Ectodermal cell (in vitro differentiated cells): ENCODE measurements around the gene ISLR2.

ENCODE experiments used
- H3K27ac ChIP-seq: 2 replicates; pipeline ENCODE4 v1.7.0; 2013; ENCODE audit warnings: mild to moderate bottlenecking, low read depth, low read length; ENCODE audit not compliant: insufficient read depth, poor library complexity, severe bottlenecking
- H3K27me3 ChIP-seq: 2 replicates; pipeline ENCODE4 v1.7.0; 2013; ENCODE audit warnings: mild to moderate bottlenecking, low read length; ENCODE audit not compliant: insufficient read depth, control insufficient read depth, poor library complexity, severe bottlenecking
- H3K36me3 ChIP-seq: one replicate; pipeline ENCODE4 v1.7.0; 2013; ENCODE audit warnings: low read length; ENCODE audit not compliant: control insufficient read depth, insufficient read depth
- H3K4me1 ChIP-seq: one replicate; pipeline ENCODE4 v1.7.0; 2013; ENCODE audit warnings: low read length; ENCODE audit not compliant: control insufficient read depth, insufficient read depth
- H3K4me3 ChIP-seq: 2 replicates; pipeline ENCODE4 v1.7.0; 2013; ENCODE audit warnings: low read depth, low read length, control low read depth; ENCODE audit not compliant: insufficient read depth
- H3K9me3 ChIP-seq: 2 replicates; pipeline ENCODE4 v1.7.0; 2013; ENCODE audit warnings: mild to moderate bottlenecking, low read length, moderate library complexity; ENCODE audit not compliant: control insufficient read depth
- WGBS, 2 experiments: methylation state at CpG; one replicate each; pipeline ENCODE4 v1.1.7; 2013; ENCODE audit warnings: missing lambda C conversion rate in 2 of 2; 5-methylcytosine and 5-hydroxymethylcytosine counted together

Gene ISLR2

GRCh38 chr15:74178326-74179100 lies 48.1 kb downstream of the ISLR2 start:
- Histone ChIP-seq H3K27me3 (no peaks in the 10 kb centered on the region), H3K4me3 (no peak overlapping the region), H3K9me3 (no peaks in the 10 kb centered on the region), H3K27ac (no peak overlapping the region), H3K36me3 (no peaks in the 10 kb centered on the region), H3K4me1 (peaks cover 27% of the 10 kb centered on the region)
- WGBS, 2 experiments: 92 to 94% methylated on average over 7 of the region's 7 CpGs

DNA sequence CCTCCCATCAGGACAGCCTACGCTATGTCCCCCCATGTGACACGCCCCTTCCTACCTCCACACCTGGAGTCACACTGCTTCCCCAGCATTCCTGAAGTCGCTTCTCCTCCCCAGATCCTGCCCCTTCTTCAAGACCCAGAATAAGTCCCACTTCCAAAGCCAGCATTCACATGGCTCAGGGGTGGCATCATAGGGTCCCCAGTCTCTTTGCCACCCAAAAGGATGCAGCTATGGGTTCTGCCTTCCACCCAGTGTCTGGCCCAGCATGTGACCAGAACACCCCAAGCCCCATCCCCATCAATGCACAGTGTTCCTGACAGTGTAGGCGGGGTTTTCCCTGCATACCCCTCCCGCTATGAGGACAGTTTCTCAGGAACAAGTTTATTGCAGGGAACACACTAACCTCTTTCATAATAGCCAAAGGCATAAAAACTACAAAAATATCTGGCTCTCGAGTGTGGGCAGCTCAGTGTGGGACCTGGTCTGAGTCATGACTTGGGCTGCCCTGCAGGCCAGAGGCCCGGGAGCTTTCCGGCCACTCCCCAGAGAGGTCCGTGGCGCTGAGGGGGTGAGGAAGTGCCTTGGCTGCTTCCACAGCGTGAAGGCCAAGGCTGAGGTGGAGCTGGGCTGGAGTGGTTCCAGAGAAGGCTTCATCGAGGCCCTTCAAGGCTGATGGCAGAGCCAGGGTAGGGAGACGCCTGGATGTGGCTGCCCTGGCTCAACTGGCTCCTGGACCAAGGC lies 48.9 kb downstream of the ISLR2 start:
- Histone ChIP-seq H3K27me3 (no peaks in the 10 kb centered on the region), H3K4me3 (no peak overlapping the region), H3K9me3 (no peaks in the 10 kb centered on the region), H3K27ac (no peak overlapping the region), H3K36me3 (no peaks in the 10 kb centered on the region), H3K4me1 (peaks cover 19% of the 10 kb centered on the region)
- WGBS, 2 experiments: 89 to 91% methylated on average over 13 of the region's 13 CpGs

DNA sequence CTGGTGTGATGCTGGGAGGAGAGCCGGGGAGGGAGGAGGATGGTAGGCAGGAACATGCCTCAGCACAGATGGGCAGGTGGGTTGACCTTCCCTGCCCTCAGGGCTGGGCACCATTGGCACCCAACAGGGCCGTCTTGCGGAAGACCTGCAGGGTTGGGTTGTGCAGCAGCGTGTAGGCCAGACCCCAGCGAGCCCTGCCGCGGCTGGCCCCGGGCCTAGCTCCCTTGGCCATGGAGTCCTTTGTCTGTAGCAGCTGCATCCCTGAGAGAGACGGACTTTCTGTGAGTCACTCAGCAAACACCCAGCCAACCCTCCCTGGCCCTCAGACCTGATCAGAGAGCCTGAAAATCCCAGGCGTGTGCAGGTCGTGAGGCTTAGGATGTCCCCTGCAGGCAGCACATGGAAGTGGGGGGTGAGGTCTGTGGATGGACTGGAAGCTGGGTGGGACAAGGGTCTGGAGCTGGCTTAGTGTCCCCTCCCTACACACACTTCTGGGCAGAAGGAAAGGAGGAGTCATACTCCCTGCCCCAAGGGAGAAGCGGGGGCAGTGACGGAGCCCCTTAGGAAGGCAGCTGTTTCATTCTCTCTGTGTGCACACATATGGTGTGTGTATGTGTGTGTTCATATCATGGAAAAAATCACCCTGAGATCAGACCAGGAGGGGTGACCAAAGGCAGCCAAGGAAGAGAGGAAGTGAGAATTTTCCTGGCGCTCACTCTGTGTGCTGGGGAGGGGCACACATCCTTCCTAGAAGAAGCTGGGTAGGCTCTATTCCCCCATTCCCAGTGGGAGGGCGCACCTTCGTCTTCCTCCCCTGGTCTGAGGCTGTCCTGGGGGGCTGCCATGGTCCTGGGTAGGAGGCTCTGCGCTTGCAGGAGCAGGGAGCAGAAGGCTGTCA lies 49.8 kb downstream of the ISLR2 start:
- Histone ChIP-seq H3K27me3 (no peaks in the 10 kb centered on the region), H3K4me3 (no peak overlapping the region), H3K9me3 (no peaks in the 10 kb centered on the region), H3K36me3 (no peaks in the 10 kb centered on the region), H3K27ac (no peak overlapping the region), H3K4me1 (peaks cover 16% of the 10 kb centered on the region)
- 94 to 95% methylated on average over 17 of the region's 17 CpGs for WGBS, 2 experiments

- Histone ChIP-seq H3K4me3 (no peak overlapping the region), H3K27ac (no peak overlapping the region), H3K36me3 (no peaks in the 10 kb centered on the region), H3K9me3 (no peaks in the 10 kb centered on the region), H3K27me3 (no peaks in the 10 kb centered on the region), H3K4me1 (peaks cover 10% of the 10 kb centered on the region)
- WGBS, 2 experiments: 93% methylated on average over 21 of the region's 21 CpGs
Measured at GRCh38 chr15:74180881-74181602, 50.7 kb downstream of the ISLR2 start.

GRCh38 chr15:74182131-74182530 lies 51.7 kb downstream of the ISLR2 start:
- Histone ChIP-seq H3K4me1 (no peaks in the 10 kb centered on the region), H3K9me3 (no peaks in the 10 kb centered on the region), H3K4me3 (no peak overlapping the region), H3K27me3 (no peaks in the 10 kb centered on the region), H3K36me3 (no peaks in the 10 kb centered on the region), H3K27ac (no peak overlapping the region)
- 92 to 94% methylated on average over 8 of the region's 8 CpGs for WGBS, 2 experiments

DNA sequence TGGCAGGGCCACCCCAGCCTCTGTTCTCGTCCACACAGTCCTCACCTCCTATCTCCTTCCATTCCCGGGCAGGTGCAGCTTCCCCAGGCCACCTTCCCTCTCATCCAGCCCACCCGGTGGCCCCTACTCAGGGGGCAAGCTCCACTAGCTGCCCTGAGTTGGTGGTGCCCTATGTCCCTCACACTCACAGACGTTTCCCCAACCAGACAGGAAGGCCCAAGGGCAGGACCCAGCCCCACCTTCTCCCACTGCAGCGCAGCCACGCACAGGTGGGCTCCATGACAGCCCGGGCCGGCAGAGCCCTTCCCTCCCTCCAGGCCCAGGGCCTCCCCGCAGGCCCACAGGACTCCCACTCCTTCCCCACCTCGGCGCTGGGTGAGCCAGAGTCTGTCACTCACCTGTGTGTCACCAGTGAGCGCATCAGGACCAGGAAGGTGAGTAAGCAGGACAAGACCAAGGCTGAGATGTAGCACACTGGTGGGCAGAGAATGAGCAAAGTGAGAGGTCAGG lies 54.3 kb downstream of the ISLR2 start:
- Histone ChIP-seq H3K9me3 (no peaks in the 10 kb centered on the region), H3K4me3 (no peak overlapping the region), H3K36me3 (no peaks in the 10 kb centered on the region), H3K27me3 (no peaks in the 10 kb centered on the region), H3K27ac (no peak overlapping the region), H3K4me1 (no peaks in the 10 kb centered on the region)
- WGBS, 2 experiments: 83 to 84% methylated on average over 12 of the region's 12 CpGs

DNA sequence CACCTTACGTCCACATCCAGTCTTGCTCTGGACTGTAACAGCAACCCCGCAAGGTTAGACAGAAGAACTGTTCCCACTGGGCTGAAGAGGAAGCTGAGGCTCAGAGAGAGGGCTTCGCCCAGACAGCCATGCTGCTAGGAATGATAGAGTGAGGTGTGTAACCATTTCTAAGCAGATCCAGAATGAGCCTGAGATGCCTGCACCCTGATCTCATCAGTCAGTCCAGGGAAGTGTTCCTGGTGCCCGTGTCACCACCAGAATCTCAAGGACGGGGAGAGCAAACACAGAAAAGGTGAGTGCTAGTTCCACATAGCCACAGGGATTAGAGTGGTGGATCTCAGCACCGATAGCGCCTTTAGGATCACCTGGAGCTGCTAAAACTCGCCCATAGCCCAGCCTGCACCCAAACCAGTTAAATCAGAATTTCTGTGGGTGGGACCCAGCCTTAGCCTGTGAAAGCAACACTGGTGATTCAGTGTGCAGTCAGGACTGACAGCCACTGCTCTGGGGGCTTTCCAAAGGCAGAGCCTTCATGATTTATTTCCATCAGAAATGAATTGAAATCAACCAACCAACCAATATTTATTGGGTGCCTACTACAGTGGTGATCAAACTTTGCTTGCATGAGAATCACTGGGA lies 55.4 kb downstream of the ISLR2 start:
- H3K4me3 ChIP-seq: no peak overlapping the region
- H3K27ac ChIP-seq: no peak overlapping the region
- H3K4me1 ChIP-seq: no peaks in the 10 kb centered on the region
- no peaks in the 10 kb centered on the region for H3K9me3 ChIP-seq
- H3K27me3 ChIP-seq: no peaks in the 10 kb centered on the region
- 81 to 96% methylated on average over 7 to 8 of the region's 8 CpGs for WGBS, 2 experiments
- no peaks in the 10 kb centered on the region for H3K36me3 ChIP-seq
